Left colon (tissue), 2 donors: ENCODE results near the gene SHISA4. TPM values are rescaled to one million over a fixed set of nuclear protein-coding genes. Genes with fewer than 3 reads are reported as not detected.
"Not testable (repeated sequence)": the region's sequence is repeated elsewhere in the genome, so short reads cannot be mapped to it uniquely, and the experiment has no call there.

ENCODE experiments used
- ATAC-seq: fragments of 200-7000 bp; cut with Tn5 transposase; one replicate; pipeline ENCODE4 v1.9.1; 2020; ENCODE audit warnings: mild to moderate bottlenecking, moderate library complexity
- DNase-seq, 2 donors: peaks; one replicate each; pipeline ENCODE4 v3.0.0-alpha.2; 2020
- intact Hi-C, 2 donors: fragments of 100-400 bp; cut with DNase I in 1 of 2; cut with micrococcal nuclease in 1 of 2; formaldehyde crosslinking; loops; one replicate each; pipeline versions ENCODE4 v1.11.2 to v1.14.0; 2022; cut with DNase I, micrococcal nuclease
- total RNA-seq, 2 donors: library from RNA; stranded (reverse); fragmentation: NEBNext Ultra II Directional; extraction: Animal tissue kit (Norgen Biotek cat#: 25700); gene quantifications; one replicate each; pipeline ENCODE4 v1.2.1, GENCODE V29; 2021
- donor health status: DM: no; HTN: no; CAD: no.
- donor health status: DM: yes; HTN: yes; CAD: no.

SHISA4 gene
- total RNA-seq, 2 donors from 2014 or later, result 1.7 to 2.6 TPM

- DNase-seq, result no peak
- intact Hi-C loops, result loop anchor here (5.0 to 10.0 kb wide), 2 partner anchors 78 to 80 kb away; no protein-coding TSS in a partner anchor
- ATAC-seq, result no peak
Observed at GRCh38 chr1:201894343-201895119, 5.8 kb downstream of the SHISA4 start.

GRCh38 chr1:201895120-201895665 is 6.5 kb downstream of the SHISA4 start:
- intact Hi-C loops, result loop anchor here in 1 of 2 donors (10.0 kb wide), 1 partner anchor 80 kb away; no protein-coding TSS in a partner anchor
- DNase-seq (no peak), ATAC-seq (no peak)

GRCh38 chr1:201895913-201896807 is 7.5 kb downstream of the SHISA4 start:
- peak; percentile 87 to 90 for DNase-seq
- intact Hi-C loops, result loop anchor here in 1 of 2 donors (10.0 kb wide), 1 partner anchor 79 kb away; no protein-coding TSS in a partner anchor
- peak; percentile 96 for ATAC-seq

- intact Hi-C loops, result loop anchor here in 1 of 2 donors (10.0 kb wide), 1 partner anchor 78 kb away; no protein-coding TSS in a partner anchor
- peak in 1 of 2 donors; percentile 61 for DNase-seq
- ATAC-seq, result peak; percentile 15
Observed at GRCh38 chr1:201896951-201897391, 8.3 kb downstream of the SHISA4 start.

GRCh38 chr1:201898240-201898894 is 9.7 kb downstream of the SHISA4 start:
- DNase-seq (no peak), ATAC-seq (no peak)
- intact Hi-C loops, result loop anchor here in 1 of 2 donors (10.0 kb wide), 1 partner anchor 76 kb away; no protein-coding TSS in a partner anchor

- DNase-seq (no peak), ATAC-seq (no peak)
- intact Hi-C loops, result loop anchor here in 1 of 2 donors (10.0 kb wide), 1 partner anchor 76 kb away; no protein-coding TSS in a partner anchor
Observed at GRCh38 chr1:201898992-201899391, 10.3 kb downstream of the SHISA4 start.

GRCh38 chr1:201899683-201900429 is 11.2 kb downstream of the SHISA4 start:
- no peak for ATAC-seq
- DNase-seq, result no peak
- intact Hi-C loops, result loop anchor here in 1 of 2 donors (10.0 kb wide), 1 partner anchor 75 kb away; no protein-coding TSS in a partner anchor

GRCh38 chr1:201900476-201900875 is 11.8 kb downstream of the SHISA4 start:
- DNase-seq (no peak), ATAC-seq (no peak)
- intact Hi-C loops, result no loop called here

GRCh38 chr1:201901036-201901435 is 12.3 kb downstream of the SHISA4 start:
- ATAC-seq, DNase-seq, intact Hi-C loops: not testable (repeated sequence)

- intact Hi-C loops, result no loop called here
- ATAC-seq, result no peak
- no peak for DNase-seq
Observed at GRCh38 chr1:201902198-201902597, 13.5 kb downstream of the SHISA4 start.

- intact Hi-C loops, result no loop called here
- no peak for DNase-seq
- ATAC-seq, result no peak
Observed at GRCh38 chr1:201903135-201903534, 14.4 kb downstream of the SHISA4 start.

GRCh38 chr1:201904579-201904978 is 15.9 kb downstream of the SHISA4 start:
- intact Hi-C loops, result no loop called here
- DNase-seq (peak in 1 of 2 donors; percentile 65), ATAC-seq (peak; percentile 40)

GRCh38 chr1:201905234-201905890 is 16.7 kb downstream of the SHISA4 start:
- intact Hi-C loops, result no loop called here
- no peak for DNase-seq
- ATAC-seq, result no peak

GRCh38 chr1:201906336-201906735 is 17.6 kb downstream of the SHISA4 start:
- intact Hi-C loops, result no loop called here
- DNase-seq (no peak), ATAC-seq (no peak)

- DNase-seq, result no peak
- intact Hi-C loops, result no loop called here
- ATAC-seq, result no peak
Observed at GRCh38 chr1:201907621-201908020, 18.9 kb downstream of the SHISA4 start.

- intact Hi-C loops, result no loop called here
- DNase-seq, result no peak
- no peak for ATAC-seq
Observed at GRCh38 chr1:201911826-201912571, 23.3 kb downstream of the SHISA4 start.

- ATAC-seq, result no peak
- DNase-seq, result no peak
- intact Hi-C loops, result no loop called here
Observed at GRCh38 chr1:201912832-201913231, 24.1 kb downstream of the SHISA4 start.
